GM18511 (cell line): Measurements from ENCODE around the gene TAF6.

Source experiments
- ATAC-seq: cut with Tn5 transposase; IDR thresholded peaks from one replicate; pipeline ENCODE4 v1.9.1; 2021; ENCODE audit warnings: mild to moderate bottlenecking, moderate library complexity; ENCODE audit not compliant: unreplicated experiment

TAF6 gene

DNA sequence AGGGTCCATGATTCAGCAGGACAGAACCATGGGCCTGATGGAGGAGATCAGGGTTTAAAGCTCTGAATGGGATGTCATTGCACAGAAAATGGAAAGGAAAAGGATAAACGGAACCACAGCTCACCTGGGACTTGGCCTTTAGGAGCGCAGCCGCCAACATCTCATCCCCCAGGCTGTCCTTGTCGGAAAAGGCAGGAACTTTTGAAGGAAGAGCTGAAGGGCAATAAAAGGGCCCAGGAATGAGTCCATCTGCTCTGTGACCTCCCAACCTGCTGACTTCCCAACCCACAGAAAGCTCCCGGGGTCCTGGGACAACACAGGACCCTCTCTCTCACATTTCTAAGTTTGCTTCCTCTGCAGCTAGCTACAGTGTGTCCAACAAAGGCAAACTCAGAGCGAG, 43.7 kb downstream of the TAF6 start:
- no peak for ATAC-seq

DNA sequence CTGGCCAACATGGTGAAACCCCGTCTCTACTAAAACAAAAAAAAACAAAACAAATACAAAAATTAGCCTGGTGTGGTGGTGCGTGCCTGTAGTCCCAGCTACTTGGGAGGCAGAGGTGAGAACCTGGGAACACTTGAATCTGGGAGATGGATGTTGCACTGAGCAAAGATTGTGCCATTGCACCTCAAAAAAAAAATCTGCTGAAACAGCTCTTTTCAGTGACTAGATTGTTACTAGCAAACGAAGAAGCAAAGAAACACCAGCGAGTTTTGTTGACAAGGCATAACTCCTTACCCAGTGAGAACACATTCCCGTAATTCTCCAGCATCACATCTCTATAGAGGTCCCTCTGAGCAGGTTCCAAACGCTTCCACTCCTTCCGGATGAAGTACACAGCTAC, 44.3 kb downstream of the TAF6 start:
- ATAC-seq: no peak

DNA sequence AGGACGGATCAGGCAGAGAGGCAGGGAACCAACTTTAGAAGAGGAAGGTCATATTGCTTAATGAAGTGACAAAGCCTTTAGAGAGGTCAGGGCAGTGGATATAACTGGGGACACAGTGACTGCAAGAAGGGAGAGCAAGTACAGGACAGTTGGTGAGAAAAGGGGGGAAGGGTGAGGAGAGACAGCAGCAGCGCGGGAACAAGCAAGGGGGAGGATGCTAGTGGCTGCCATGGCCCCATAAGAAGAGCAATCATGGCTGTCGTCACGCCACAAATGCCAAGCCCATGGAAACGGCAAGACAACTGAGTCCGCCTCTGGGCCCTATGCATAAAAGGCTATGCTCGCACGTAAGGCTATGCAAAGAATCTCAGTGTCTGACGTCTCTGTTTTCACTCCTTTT, 46.7 kb downstream of the TAF6 start:
- ATAC-seq: no peak

DNA sequence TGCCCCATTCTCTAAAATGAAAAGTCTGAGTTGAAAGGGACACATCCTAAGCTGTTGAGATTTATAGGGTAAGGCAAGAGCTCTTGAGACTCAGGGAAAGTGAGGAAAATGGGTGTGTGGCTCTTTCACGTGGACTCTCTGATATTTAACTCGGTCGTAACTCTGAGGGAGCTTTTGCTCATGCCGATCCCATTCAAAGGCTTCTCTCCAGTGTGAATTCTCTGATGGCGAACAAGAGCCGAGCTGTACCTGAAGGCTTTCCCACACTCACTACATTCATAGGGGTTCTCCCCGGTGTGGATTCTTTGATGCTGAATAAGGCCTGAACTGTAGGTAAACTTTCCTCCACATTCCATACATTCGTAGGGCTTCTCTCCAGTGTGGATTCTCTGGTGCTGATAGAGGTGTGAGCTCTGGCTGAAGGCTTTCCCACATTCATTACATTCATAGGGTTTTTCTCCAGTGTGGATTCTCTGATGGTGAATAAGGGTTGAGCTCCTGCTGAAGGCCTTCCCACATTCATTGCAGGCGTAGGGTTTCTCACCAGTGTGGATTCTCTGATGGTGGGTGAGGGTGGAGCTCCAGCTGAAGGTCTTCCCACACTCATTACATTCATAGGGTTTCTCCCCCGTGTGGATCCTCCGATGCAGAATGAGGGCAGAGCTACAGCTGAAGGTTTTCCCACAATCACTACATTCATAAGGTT, 48.0 kb downstream of the TAF6 start:
- no peak for ATAC-seq

DNA sequence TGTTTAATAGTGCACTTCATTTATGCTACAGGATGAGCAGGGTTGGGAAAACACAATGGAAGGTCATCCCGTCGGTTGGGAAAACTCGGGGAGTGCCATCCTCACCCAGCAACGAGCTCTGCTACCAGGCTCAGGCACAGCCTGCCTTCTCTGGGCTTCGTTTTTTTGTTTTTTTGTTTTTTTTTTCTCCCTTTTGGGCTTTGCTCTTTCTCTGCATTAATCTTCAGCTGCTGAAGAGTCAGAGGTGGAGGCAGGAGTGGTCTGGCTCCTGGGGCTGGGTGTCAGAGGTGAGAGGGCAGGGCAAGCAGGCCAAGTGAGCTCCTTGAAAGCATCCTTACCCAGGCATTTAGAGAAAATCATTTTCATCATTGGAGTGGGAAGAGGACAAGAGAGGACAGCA, 49.2 kb downstream of the TAF6 start:
- no peak for ATAC-seq

DNA sequence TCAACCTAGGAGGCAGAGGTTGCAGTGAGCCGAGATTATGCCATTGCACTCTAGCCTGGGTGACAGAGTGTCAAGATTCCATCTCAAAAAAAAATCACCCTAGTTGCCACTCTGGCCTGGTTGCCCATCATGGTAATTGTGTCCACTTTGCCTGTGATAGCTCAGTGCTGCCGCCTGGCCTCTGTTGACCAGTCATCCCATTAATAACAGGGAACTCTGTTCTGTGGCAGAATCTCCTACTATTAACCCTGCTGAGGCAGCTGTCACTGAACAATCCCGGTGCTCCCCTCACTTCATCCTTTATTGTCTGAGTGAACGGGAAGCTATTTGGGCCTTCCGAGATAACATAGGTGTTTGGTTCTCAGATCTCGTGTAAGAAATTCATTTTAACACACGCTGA, 52.2 kb downstream of the TAF6 start:
- no peak for ATAC-seq

DNA sequence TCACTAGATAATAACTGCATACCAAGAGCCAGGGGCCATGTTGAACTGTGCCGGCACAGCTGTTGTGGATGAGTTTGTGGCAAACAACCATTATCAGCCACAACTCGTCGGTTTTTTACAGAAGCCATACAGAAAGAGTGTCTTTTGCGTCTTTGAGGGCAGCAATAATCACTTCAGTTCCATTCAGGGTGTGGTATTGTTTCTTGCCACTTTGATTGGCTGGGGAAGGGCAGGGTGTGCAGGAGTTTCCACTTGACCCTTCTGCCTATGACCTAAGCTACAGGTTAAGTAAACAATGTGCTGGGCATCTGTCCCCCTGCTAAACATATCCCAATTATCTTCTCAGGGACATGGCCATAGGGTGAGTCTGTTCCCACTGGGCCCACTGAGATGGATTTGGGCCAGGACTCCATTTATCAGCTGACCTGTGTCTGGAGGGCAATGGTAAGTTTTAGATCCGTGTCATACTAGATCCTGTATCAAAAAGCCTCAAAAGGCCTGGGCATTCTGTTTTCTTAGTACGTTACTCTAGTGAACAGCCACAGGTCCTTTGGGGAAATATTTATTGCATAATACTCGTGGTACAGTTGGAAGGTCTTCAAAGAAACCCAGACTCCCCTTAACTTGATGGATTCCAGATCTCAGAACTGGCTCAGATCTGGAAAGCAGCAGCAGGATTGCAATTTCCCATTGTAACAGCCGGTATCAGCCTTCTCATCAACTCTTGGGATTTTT, 53.5 kb downstream of the TAF6 start:
- no peak for ATAC-seq

DNA sequence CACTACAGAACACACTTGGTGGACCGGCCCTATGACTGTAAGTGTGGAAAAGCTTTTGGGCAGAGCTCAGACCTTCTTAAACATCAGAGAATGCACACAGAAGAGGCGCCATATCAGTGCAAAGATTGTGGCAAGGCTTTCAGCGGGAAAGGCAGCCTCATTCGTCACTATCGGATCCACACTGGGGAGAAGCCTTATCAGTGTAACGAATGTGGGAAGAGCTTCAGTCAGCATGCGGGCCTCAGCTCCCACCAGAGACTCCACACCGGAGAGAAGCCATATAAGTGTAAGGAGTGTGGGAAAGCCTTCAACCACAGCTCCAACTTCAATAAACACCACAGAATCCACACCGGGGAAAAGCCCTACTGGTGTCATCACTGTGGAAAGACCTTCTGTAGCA, 55.0 kb downstream of the TAF6 start:
- no peak for ATAC-seq

DNA sequence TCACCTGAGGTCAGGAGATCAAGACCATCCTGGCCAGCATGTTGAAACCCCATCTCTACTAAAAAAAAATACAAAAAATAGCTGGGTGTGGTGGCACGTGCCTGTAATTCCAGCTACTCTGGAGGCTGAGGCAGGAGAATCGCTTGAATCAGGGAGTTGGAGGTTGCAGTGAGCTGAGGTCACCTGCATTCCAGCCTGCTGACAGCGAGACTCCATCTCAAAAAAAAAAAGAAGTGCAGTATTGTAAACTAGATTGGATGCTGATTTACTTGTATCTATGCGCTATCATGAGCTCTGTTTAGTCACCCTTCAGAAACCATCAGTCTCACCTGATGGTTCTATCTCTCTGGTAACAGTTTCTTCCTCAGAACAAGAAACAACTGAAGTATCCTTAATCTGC, 55.8 kb downstream of the TAF6 start:
- ATAC-seq: no peak

DNA sequence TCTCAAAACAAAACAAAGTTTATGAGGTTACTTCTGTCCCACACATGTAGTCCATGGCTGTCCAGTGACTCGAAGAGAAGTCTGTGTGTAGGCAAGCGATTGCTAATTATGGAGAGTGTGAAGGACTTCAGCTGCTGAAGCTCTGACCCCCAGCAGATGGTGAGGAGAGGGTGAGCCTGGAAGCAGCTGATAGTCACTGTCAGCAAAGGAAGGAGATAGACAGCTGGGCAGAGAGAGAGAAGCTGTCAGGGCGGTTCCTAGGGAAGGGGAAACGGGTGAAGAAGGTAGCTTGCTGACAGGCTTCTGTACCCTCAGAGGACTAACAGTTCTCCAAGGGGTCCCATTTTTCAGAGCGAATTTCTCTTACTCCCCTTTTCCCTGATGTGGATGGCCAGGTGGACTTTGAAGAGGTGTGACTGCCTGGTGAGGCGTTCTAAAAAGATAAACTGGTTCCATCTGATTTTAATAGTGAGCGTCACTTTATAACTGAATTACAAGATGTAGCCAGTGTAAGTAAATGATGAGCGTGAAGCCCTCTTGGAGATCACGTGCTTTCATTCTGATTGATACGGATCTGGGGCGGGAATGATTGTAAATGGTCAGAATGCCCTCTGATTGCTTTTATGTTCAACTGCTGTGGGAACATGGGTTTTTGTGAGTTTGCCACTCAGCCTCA, 57.5 kb downstream of the TAF6 start:
- ATAC-seq: no peak

DNA sequence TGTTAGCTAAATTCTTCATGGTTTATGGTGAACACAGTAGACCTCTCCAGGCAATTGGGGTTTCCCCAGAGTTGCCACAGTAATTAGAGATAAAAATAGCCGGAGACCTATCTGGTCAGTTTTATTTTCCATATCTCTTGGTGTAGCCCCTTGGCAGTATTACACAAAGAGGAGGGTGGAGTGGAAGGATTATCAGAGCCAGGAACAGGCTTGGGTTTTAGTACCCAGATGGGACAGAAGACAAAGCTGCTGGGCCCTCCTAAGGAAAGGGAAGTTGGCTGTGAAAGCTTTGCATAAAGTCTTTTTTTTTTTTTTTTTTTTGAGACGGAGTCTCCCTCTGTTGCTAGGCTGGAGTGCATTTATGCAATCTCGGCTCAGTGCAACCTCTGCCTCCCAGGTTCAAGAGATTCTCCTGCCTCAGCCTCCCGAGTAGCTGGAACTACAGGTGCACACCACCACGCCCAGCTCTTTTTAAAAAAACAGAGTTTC, 59.9 kb downstream of the TAF6 start:
- no peak for ATAC-seq
